Adipocyte (in vitro differentiated cells): Measurements from ENCODE around the gene PLCB3.

Source experiments
- DNase-seq: peaks from one replicate; pipeline ENCODE4 v3.0.0-alpha.2; 2015; ENCODE audit warnings: low read depth
- H3K27me3 ChIP-seq: replicated peaks from 2 replicates; pipeline ENCODE4 v1.7.0; 2013; ENCODE audit warnings: mild to moderate bottlenecking, low read length, moderate library complexity; ENCODE audit not compliant: control insufficient read depth, insufficient read depth
- H3K36me3 ChIP-seq: 2 replicates; pipeline ENCODE4 v1.7.0; 2013; ENCODE audit warnings: low read length, mild to moderate bottlenecking, moderate library complexity; ENCODE audit not compliant: control insufficient read depth, insufficient read depth, severe bottlenecking
- H3K4me1 ChIP-seq: 2 replicates; pipeline ENCODE4 v1.7.0; 2013; ENCODE audit warnings: mild to moderate bottlenecking, low read length, moderate library complexity; ENCODE audit not compliant: control insufficient read depth, insufficient read depth
- H3K4me3 ChIP-seq: 2 replicates; pipeline ENCODE4 v1.7.0; 2013; ENCODE audit warnings: mild to moderate bottlenecking, low read length, moderate library complexity
- H3K9ac ChIP-seq: 2 replicates; pipeline ENCODE4 v1.7.0; 2013; ENCODE audit warnings: mild to moderate bottlenecking, low read length, moderate library complexity
- H3K9me3 ChIP-seq: 2 replicates; pipeline ENCODE4 v1.7.0; 2013; ENCODE audit warnings: mild to moderate bottlenecking, low read length, moderate library complexity; ENCODE audit not compliant: control insufficient read depth

Gene PLCB3

GRCh38 chr11:64254326-64254725 lies 3.0 kb downstream of the PLCB3 start:
- Histone ChIP-seq H3K9ac (no peak overlapping the region), H3K27me3 (no peaks in the 10 kb centered on the region), H3K36me3 (peaks cover 36% of the 10 kb centered on the region), H3K4me3 (no peak overlapping the region), H3K9me3 (no peaks in the 10 kb centered on the region), H3K4me1 (peaks cover 21% of the 10 kb centered on the region)
- DNase-seq, result no peak

- DNase-seq, result no peak
- peaks cover 44% of the 10 kb centered on the region for H3K36me3 ChIP-seq
- no peak overlapping the region for H3K9ac ChIP-seq
- H3K4me1 ChIP-seq, result peaks cover 18% of the 10 kb centered on the region
- H3K9me3 ChIP-seq, result no peaks in the 10 kb centered on the region
- no peak overlapping the region for H3K4me3 ChIP-seq
- H3K27me3 ChIP-seq, result no peaks in the 10 kb centered on the region
Measured at GRCh38 chr11:64255135-64256128, 4.1 kb downstream of the PLCB3 start.

- no peak overlapping the region for H3K4me3 ChIP-seq
- peaks cover 46% of the 10 kb centered on the region for H3K36me3 ChIP-seq
- no peak overlapping the region for H3K9ac ChIP-seq
Measured at GRCh38 chr11:64256300-64256699, 5.0 kb downstream of the PLCB3 start.

GRCh38 chr11:64258356-64258755 lies 7.0 kb downstream of the PLCB3 start:
- Histone ChIP-seq H3K9me3 (no peaks in the 10 kb centered on the region), H3K36me3 (peaks cover 66% of the 10 kb centered on the region)
- DNase-seq, result no peak

More at GRCh38 chr11:64256300-64256699, 5.0 kb downstream of the PLCB3 start:
- no peak for DNase-seq
- Histone ChIP-seq H3K9me3 (no peaks in the 10 kb centered on the region), H3K4me1 (peaks cover 15% of the 10 kb centered on the region), H3K27me3 (no peaks in the 10 kb centered on the region)

GRCh38 chr11:64258946-64259532 lies 7.7 kb downstream of the PLCB3 start:
- Histone ChIP-seq H3K4me1 (no peaks in the 10 kb centered on the region), H3K36me3 (peaks cover 73% of the 10 kb centered on the region), H3K4me3 (no peak overlapping the region)

More at GRCh38 chr11:64258356-64258755, 7.0 kb downstream of the PLCB3 start:
- no peak overlapping the region for H3K4me3 ChIP-seq
- H3K9ac ChIP-seq, result no peak overlapping the region
- peaks cover 3% of the 10 kb centered on the region for H3K4me1 ChIP-seq
- no peaks in the 10 kb centered on the region for H3K27me3 ChIP-seq

GRCh38 chr11:64259533-64260067 lies 8.3 kb downstream of the PLCB3 start:
- Histone ChIP-seq H3K27me3 (no peaks in the 10 kb centered on the region), H3K4me1 (no peaks in the 10 kb centered on the region), H3K4me3 (no peak overlapping the region), H3K36me3 (peaks cover 73% of the 10 kb centered on the region), H3K9me3 (no peaks in the 10 kb centered on the region), H3K9ac (no peak overlapping the region)
- no peak for DNase-seq

More at GRCh38 chr11:64258946-64259532, 7.7 kb downstream of the PLCB3 start:
- Histone ChIP-seq H3K27me3 (no peaks in the 10 kb centered on the region), H3K9ac (no peak overlapping the region), H3K9me3 (no peaks in the 10 kb centered on the region)
- no peak for DNase-seq

- no peaks in the 10 kb centered on the region for H3K27me3 ChIP-seq
- no peak for DNase-seq
- no peak overlapping the region for H3K4me3 ChIP-seq
- no peaks in the 10 kb centered on the region for H3K9me3 ChIP-seq
- peaks cover 72% of the 10 kb centered on the region for H3K36me3 ChIP-seq
- H3K9ac ChIP-seq, result no peak overlapping the region
- H3K4me1 ChIP-seq, result no peaks in the 10 kb centered on the region
Measured at GRCh38 chr11:64260147-64260708, 8.9 kb downstream of the PLCB3 start.

- H3K9ac ChIP-seq, result no peak overlapping the region
- no peaks in the 10 kb centered on the region for H3K9me3 ChIP-seq
- no peaks in the 10 kb centered on the region for H3K27me3 ChIP-seq
- no peaks in the 10 kb centered on the region for H3K4me1 ChIP-seq
- H3K36me3 ChIP-seq, result peaks cover 72% of the 10 kb centered on the region
- no peak for DNase-seq
- no peak overlapping the region for H3K4me3 ChIP-seq
Measured at GRCh38 chr11:64261556-64262080, 10.3 kb downstream of the PLCB3 start.

GRCh38 chr11:64262271-64263002 lies 11.1 kb downstream of the PLCB3 start:
- no peaks in the 10 kb centered on the region for H3K9me3 ChIP-seq
- peaks cover 70% of the 10 kb centered on the region for H3K36me3 ChIP-seq
- H3K4me1 ChIP-seq, result peaks cover 4% of the 10 kb centered on the region

GRCh38 chr11:64263021-64263946 lies 12.0 kb downstream of the PLCB3 start:
- H3K4me1 ChIP-seq, result peaks cover 12% of the 10 kb centered on the region
- H3K27me3 ChIP-seq, result no peaks in the 10 kb centered on the region
- peak overlapping the region; percentile 46 for H3K9ac ChIP-seq
- H3K4me3 ChIP-seq, result no peak overlapping the region
- H3K9me3 ChIP-seq, result no peaks in the 10 kb centered on the region
- peaks cover 63% of the 10 kb centered on the region for H3K36me3 ChIP-seq
- no peak for DNase-seq

More at GRCh38 chr11:64262271-64263002, 11.1 kb downstream of the PLCB3 start:
- Histone ChIP-seq H3K4me3 (no peak overlapping the region), H3K27me3 (no peaks in the 10 kb centered on the region), H3K9ac (peak overlapping the region; percentile 46)
- DNase-seq, result no peak
